K562 (cell line): ENCODE data around the gene SEL1L. TPM values are rescaled to one million over a fixed set of nuclear protein-coding genes. Genes with fewer than 3 reads are reported as not detected.

ENCODE experiments used
- ARHGAP35 ChIP-seq: fragments of 450-650 bp; IDR thresholded peaks from 2 replicates; pipeline ENCODE4 v1.6.1; 2018; ENCODE audit not compliant: partially characterized antibody
- HDAC8 ChIP-seq: fragments of 450-650 bp; IDR thresholded peaks from 2 replicates; pipeline ENCODE4 v1.6.1; 2016; ENCODE audit warnings: mild to moderate bottlenecking, missing genetic modification characterization, moderate library complexity, missing compliant biosample characterization
- MAZ ChIP-seq, 2 experiments: fragments of 450-650 bp in 1 of 2; sonication (generic) in 1 of 2; formaldehyde crosslinking; IDR thresholded peaks in 1 of 2; conservative IDR thresholded peaks in 1 of 2; 2 replicates each; pipeline versions ENCODE4 v1.4.0 to v1.5.0; 2020; ENCODE audit warnings: mild to moderate bottlenecking in 1 of 2, missing genetic modification reagents in 1 of 2
- MYNN ChIP-seq, 2 experiments: sonication (generic); formaldehyde crosslinking in 1 of 2; IDR thresholded peaks; 2 replicates each; pipeline versions ENCODE4 v1.5.0 to v1.6.1; 2016 to 2020; ENCODE audit warnings: antibody characterized with exemption in 1 of 2, missing genetic modification reagents in 1 of 2
- PHF21A ChIP-seq: fragments of 450-650 bp; IDR thresholded peaks from 2 replicates; pipeline ENCODE4 v1.6.1; 2017; ENCODE audit warnings: low read depth, borderline replicate concordance
- RBM22 ChIP-seq: fragments of 200-400 bp; formaldehyde crosslinking; IDR thresholded peaks from 2 replicates; pipeline ENCODE4 v1.6.1; 2018; ENCODE audit warnings: low read length, low read depth; ENCODE audit not compliant: poor library complexity, severe bottlenecking
- SRF ChIP-seq, 2 experiments: fragments of 250-450, 450-650 bp in 1 of 2; sonication (Bioruptor Pico) in 1 of 2; sonication (generic) in 1 of 2; formaldehyde crosslinking; IDR thresholded peaks; 2 replicates each; pipeline versions ENCODE4 v1.5.0 to v1.5.1; 2020 to 2022; ENCODE audit warnings: mild to moderate bottlenecking in 1 of 2, missing genetic modification reagents in 1 of 2
- TBP ChIP-seq: optimal IDR thresholded peaks from 2 replicates; pipeline ENCODE3; 2011; ENCODE audit warnings: low read depth, low read length, improper control_type of control experiment
- THRAP3 ChIP-seq: fragments of 450-650 bp; IDR thresholded peaks from 2 replicates; pipeline ENCODE4 v1.6.1; 2016; ENCODE audit warnings: mild to moderate bottlenecking, inconsistent platforms, borderline replicate concordance
- WHSC1 ChIP-seq: IDR thresholded peaks from one replicate; pipeline ENCODE4 v1.6.1; 2012; ENCODE audit warnings: low read length, control low read depth, inconsistent platforms
- ZFP30 ChIP-seq: fragments of 250-450 bp; sonication (Bioruptor Pico); IDR thresholded peaks from 2 replicates; pipeline ENCODE4 v1.8.0; 2022; ENCODE audit warnings: moderate library complexity, mild to moderate bottlenecking, inconsistent platforms, borderline replicate concordance
- ZNF354B ChIP-seq: fragments of 250-450 bp; sonication (Bioruptor Pico); IDR thresholded peaks from 2 replicates; pipeline ENCODE4 v1.4.0; 2020
- ZNF76 ChIP-seq: fragments of 250-450 bp; sonication (Bioruptor Pico); IDR thresholded peaks from 2 replicates; pipeline ENCODE4 v1.4.0; 2020; ENCODE audit warnings: mild to moderate bottlenecking, moderate library complexity, borderline replicate concordance
- polyA plus RNA-seq, 8 experiments: library from polyadenylated mRNA; depleted of rRNA in 4 of 8; stranded (reverse) in 5 of 8; unstranded in 3 of 8; fragments of >200 nt; fragmentation: Nextera tagmentation in 2 of 8; fragmentation: Illumina TruSeq in 1 of 8; extraction: Ambion mirVana in 2 of 8; extraction: Trizol in 1 of 8; gene quantifications; 2 replicates each; pipeline versions ENCODE4 v1.2.1 to v1.2.3, GENCODE V29; 2011 to 2014; ENCODE audit warnings: inconsistent platforms in 1 of 8, missing spikeins in 1 of 8
- total RNA-seq, 7 experiments: library from RNA; depleted of rRNA in 6 of 7; stranded (reverse); fragments of >200 nt in 6 of 7; fragmentation: Illumina TruSeq in 2 of 7; extraction: Trizol in 2 of 7; gene quantifications; 2 replicates each; pipeline versions ENCODE4 v1.2.1 to v1.2.3, GENCODE V29; 2011 to 2021; ENCODE audit warnings: low replicate concordance in 1 of 7
- TF ChIP-seq, protein P1 (sequence below): IDR thresholded peaks from 3 replicates; pipeline ENCODE4 v1.6.1; 2011; ENCODE audit warnings: borderline replicate concordance, mild to moderate bottlenecking, moderate library complexity; ENCODE audit not compliant: insufficient read length; ENCODE audit errors: extremely low read depth
- TF ChIP-seq, protein P2 (sequence below), 2 experiments: IDR thresholded peaks in 1 of 2; conservative IDR thresholded peaks in 1 of 2; 2 replicates each; pipeline ENCODE4 v1.6.1; 2016; ENCODE audit warnings: low read depth in 2 of 2, mild to moderate bottlenecking in 1 of 2, missing compliant biosample characterization in 1 of 2, missing genetic modification characterization in 1 of 2, moderate library complexity in 1 of 2
- TF ChIP-seq, protein P3 (sequence below): fragments of 150-350 bp; IDR thresholded peaks from 2 replicates; pipeline ENCODE4 v1.6.1; 2014; ENCODE audit warnings: low read depth, mild to moderate bottlenecking, low read length, borderline replicate concordance
- TF ChIP-seq, protein P4 (sequence below), 2 experiments: fragments of 450-650 bp in 1 of 2; sonication (generic) in 1 of 2; formaldehyde crosslinking; conservative IDR thresholded peaks; 2 replicates each; pipeline versions ENCODE4 v1.4.0 to v1.8.1; 2020 to 2022; ENCODE audit warnings: mild to moderate bottlenecking in 1 of 2, missing genetic modification reagents in 1 of 2

Gene SEL1L
- total and polyA plus RNA-seq, 9 of the 15 experiments (the other 6 are each of a cell fraction or from before 2014, with no cell fraction given) = 7.7 to 21.1 (median 13.6) TPM

DNA sequence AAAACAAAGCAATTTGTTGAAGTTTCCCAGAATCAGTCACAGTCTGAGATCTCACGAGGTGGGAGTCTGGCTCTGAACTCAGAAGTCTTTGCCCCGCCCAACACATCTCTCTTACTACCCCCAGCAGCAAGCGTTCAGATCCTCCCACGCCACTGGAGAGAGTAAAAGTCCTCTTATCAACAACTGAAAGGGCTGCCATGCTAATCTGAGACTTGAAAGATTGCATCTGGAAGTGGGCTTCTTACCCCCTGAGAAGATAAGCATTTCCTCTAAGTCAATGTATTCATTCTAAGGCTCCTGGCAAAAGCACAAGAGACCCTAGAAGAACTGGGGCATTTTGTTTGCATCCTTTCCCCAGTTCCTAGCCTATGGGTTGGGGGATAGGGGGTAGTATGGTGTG is 99.4 kb downstream of the SEL1L start (continued):
- TF ChIP-seq, protein P1, sequence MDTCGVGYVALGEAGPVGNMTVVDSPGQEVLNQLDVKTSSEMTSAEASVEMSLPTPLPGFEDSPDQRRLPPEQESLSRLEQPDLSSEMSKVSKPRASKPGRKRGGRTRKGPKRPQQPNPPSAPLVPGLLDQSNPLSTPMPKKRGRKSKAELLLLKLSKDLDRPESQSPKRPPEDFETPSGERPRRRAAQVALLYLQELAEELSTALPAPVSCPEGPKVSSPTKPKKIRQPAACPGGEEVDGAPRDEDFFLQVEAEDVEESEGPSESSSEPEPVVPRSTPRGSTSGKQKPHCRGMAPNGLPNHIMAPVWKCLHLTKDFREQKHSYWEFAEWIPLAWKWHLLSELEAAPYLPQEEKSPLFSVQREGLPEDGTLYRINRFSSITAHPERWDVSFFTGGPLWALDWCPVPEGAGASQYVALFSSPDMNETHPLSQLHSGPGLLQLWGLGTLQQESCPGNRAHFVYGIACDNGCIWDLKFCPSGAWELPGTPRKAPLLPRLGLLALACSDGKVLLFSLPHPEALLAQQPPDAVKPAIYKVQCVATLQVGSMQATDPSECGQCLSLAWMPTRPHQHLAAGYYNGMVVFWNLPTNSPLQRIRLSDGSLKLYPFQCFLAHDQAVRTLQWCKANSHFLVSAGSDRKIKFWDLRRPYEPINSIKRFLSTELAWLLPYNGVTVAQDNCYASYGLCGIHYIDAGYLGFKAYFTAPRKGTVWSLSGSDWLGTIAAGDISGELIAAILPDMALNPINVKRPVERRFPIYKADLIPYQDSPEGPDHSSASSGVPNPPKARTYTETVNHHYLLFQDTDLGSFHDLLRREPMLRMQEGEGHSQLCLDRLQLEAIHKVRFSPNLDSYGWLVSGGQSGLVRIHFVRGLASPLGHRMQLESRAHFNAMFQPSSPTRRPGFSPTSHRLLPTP = no peak
- TF ChIP-seq, protein P2, sequence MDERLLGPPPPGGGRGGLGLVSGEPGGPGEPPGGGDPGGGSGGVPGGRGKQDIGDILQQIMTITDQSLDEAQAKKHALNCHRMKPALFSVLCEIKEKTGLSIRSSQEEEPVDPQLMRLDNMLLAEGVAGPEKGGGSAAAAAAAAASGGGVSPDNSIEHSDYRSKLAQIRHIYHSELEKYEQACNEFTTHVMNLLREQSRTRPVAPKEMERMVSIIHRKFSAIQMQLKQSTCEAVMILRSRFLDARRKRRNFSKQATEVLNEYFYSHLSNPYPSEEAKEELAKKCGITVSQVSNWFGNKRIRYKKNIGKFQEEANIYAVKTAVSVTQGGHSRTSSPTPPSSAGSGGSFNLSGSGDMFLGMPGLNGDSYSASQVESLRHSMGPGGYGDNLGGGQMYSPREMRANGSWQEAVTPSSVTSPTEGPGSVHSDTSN (CRISPR knock-in tag; IDR thresholded peaks at IDR 0.05; ENCODE audit: low read depth) = no peak
- TF ChIP-seq, protein P2 (tag; conservative IDR thresholded peaks at IDR 0.05; ENCODE audit: low read depth) = 0 out of 2 replicates have a peak, but pooled peaks have one; percentile 6
- TF ChIP-seq, protein P3, sequence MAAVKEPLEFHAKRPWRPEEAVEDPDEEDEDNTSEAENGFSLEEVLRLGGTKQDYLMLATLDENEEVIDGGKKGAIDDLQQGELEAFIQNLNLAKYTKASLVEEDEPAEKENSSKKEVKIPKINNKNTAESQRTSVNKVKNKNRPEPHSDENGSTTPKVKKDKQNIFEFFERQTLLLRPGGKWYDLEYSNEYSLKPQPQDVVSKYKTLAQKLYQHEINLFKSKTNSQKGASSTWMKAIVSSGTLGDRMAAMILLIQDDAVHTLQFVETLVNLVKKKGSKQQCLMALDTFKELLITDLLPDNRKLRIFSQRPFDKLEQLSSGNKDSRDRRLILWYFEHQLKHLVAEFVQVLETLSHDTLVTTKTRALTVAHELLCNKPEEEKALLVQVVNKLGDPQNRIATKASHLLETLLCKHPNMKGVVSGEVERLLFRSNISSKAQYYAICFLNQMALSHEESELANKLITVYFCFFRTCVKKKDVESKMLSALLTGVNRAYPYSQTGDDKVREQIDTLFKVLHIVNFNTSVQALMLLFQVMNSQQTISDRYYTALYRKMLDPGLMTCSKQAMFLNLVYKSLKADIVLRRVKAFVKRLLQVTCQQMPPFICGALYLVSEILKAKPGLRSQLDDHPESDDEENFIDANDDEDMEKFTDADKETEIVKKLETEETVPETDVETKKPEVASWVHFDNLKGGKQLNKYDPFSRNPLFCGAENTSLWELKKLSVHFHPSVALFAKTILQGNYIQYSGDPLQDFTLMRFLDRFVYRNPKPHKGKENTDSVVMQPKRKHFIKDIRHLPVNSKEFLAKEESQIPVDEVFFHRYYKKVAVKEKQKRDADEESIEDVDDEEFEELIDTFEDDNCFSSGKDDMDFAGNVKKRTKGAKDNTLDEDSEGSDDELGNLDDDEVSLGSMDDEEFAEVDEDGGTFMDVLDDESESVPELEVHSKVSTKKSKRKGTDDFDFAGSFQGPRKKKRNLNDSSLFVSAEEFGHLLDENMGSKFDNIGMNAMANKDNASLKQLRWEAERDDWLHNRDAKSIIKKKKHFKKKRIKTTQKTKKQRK = no peak
- TF ChIP-seq, protein P4, sequence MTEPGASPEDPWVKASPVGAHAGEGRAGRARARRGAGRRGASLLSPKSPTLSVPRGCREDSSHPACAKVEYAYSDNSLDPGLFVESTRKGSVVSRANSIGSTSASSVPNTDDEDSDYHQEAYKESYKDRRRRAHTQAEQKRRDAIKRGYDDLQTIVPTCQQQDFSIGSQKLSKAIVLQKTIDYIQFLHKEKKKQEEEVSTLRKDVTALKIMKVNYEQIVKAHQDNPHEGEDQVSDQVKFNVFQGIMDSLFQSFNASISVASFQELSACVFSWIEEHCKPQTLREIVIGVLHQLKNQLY (CRISPR knock-in tag; conservative IDR thresholded peaks at IDR 0.05) = no peak
- no peak for TF ChIP-seq ARHGAP35
- TF ChIP-seq RBM22 = no peak
- peak in 1 of 2 experiments; percentile 69; a peak in 3 of 4 replicates for TF ChIP-seq MAZ (CRISPR knock-in tag; conservative IDR thresholded peaks at IDR 0.05 in 1 of 2, IDR thresholded peaks at IDR 0.05 in 1 of 2)
- TF ChIP-seq TBP = no peak
- TF ChIP-seq ZNF354B (CRISPR knock-in tag) = no peak
- no peak for TF ChIP-seq ZNF76
- TF ChIP-seq MYNN (IDR thresholded peaks at IDR 0.05) = peak; percentile 93
- TF ChIP-seq MYNN (CRISPR knock-in tag; IDR thresholded peaks at IDR 0.05) = no peak
- TF ChIP-seq HDAC8 (tag) = no peak
- no peak for TF ChIP-seq WHSC1
- no peak for TF ChIP-seq ZFP30
- no peak for TF ChIP-seq PHF21A
- no peak for TF ChIP-seq THRAP3
- TF ChIP-seq SRF (CRISPR knock-in tag; IDR thresholded peaks at IDR 0.05) = no peak
